Mucosa of gallbladder (tissue), 1 donor: ENCODE measurements around the gene CD47. TPM values are rescaled to one million over a fixed set of nuclear protein-coding genes. Genes with fewer than 3 reads are reported as not detected.

Experiments used
- DNase-seq: peaks from one replicate; pipeline ENCODE4 v3.0.0-alpha.2; 2020; ENCODE audit warnings: low spot score
- total RNA-seq: library from RNA; stranded (reverse); gene quantifications from one replicate; pipeline ENCODE4 v1.2.1, GENCODE V29; 2021
- donor health status: DM: no; HTN: no; CAD: no.

CD47 gene
- total RNA-seq, 1 donor from 2014 or later, result 96.4 TPM

GRCh38 chr3:108091498-108092250 lies 843 bp upstream of the CD47 start:
- DNase-seq, result no peak

GRCh38 chr3:108090049-108090700 lies 656 bp downstream of the CD47 start:
- peak; percentile 17 for DNase-seq

GRCh38 chr3:108089579-108089978 lies 1.3 kb downstream of the CD47 start:
- DNase-seq, result no peak

GRCh38 chr3:108088697-108089096 lies 2.1 kb downstream of the CD47 start:
- no peak for DNase-seq

DNA sequence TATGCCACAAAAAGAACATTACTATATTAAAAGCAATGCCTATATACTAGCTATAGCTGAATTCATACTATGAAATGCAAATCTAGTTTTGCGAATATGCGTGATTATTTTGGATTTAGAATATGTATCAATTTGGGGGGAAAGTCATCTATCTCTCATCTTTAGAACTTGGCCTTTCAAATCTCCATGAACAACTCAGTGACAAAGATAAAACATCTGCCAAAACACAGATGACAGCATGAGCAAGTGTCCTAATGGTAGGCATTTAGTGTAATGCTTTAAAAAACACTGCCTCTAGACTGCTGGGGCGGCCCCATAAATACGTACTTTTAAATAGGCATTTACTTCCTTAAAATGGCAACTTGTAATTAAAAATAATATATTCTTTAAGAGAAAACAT lies 2.7 kb downstream of the CD47 start:
- no peak for DNase-seq

DNA sequence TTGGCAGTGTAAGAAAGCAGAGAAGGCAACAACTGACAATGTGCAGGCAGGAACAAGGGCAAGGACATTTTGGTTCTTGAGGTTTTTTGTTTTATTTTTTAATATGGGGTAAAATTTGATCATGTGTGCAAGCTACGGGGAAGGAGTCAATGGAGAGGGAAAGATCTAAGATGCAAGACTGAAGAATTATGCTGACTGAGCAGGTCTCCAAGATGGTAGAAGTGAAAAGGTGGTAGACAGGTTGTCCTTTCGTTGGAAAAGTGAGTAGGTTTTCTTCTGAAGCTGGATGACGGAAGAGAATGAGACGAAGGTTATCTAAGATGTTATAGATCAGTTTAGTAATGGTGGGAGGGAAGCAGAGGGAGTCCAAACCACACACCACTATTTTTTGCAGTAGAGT lies 4.2 kb downstream of the CD47 start:
- DNase-seq, result no peak

DNA sequence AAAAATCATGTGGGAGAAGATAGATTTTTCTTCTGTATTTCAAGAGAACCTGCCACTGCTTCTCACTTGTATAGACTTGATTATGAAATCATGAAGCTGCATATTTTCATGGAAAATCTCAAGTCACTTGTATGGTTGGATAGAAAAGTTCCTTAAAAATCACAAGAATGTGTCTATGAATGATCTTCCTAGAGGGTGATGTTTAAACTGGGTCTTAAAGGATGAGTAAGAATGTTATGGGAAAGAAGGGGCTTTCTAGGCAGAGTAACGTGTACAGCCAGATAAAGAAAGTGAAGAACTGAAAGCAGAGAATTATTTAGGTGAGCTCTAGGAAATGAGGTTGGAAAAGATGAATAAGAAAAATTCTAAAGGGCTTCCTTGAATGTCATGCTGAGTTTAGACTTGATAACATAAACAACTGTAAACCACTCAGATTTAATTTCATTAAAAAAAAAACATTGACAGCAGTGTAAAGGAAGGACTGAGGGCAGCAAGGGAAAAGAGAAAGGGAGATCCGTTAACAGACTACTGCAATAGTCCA lies 5.0 kb downstream of the CD47 start:
- DNase-seq, result no peak

GRCh38 chr3:108085370-108085769 lies 5.5 kb downstream of the CD47 start:
- DNase-seq, result no peak

DNA sequence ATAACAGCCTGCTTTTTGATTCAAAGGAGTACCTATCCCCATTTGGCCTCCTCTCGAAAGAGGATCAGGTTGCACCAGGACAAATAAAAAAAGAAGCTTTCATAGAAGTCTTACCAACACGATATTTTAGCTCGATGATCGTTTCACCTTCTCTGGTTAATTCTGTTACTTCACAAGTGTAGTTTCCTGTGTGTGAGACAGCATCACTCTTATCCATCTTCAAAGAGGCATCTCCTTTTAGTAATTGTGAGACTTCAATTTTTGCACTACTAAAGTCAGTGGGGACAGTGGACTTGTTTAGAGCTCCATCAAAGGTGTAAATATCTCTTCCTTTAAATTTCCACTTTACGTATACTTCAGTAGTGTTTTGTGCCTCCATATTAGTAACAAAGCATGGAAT lies 11.0 kb downstream of the CD47 start:
- no peak for DNase-seq

- no peak for DNase-seq
These were observed 11.8 kb downstream of the CD47 start for GRCh38 chr3:108079043-108079442.

- DNase-seq, result no peak
These were observed 14.3 kb downstream of the CD47 start for GRCh38 chr3:108076564-108076963.

DNA sequence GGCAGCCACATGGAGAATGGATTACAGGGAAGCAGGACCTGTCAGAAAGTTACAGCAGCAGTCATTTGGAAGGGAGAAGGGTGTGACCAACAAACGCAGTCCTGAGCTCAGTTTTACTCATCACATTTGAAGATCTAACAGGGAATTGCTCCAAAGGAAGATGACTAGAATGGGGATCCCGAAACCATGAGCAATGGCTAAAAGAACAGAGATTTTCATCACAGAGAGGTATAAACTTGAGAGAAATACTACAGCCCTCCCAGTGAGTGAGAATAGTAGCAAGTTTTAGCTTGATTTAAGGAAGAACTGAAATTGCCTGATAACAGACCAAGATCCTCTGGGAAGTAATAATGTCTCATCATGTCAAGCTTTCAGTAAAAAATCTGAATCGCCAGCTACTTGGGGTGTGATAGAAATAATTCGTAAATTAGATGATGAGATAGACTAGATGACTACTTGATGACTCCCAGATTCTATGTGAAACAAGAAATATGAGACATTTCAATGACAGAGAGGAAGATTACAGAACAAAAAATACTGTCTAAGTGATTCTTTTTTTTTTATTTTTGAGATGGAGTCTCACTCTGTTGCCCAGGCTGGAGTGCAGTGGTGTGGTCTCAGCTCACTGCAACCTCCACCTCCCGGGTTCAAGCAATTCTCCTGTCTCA lies 16.9 kb downstream of the CD47 start:
- no peak for DNase-seq

- no peak for DNase-seq
These were observed 19.5 kb downstream of the CD47 start for GRCh38 chr3:108071368-108071767.

- DNase-seq, result no peak
These were observed 20.5 kb downstream of the CD47 start for GRCh38 chr3:108070356-108070755.

- no peak for DNase-seq
These were observed 23.1 kb downstream of the CD47 start for GRCh38 chr3:108067768-108068167.

DNA sequence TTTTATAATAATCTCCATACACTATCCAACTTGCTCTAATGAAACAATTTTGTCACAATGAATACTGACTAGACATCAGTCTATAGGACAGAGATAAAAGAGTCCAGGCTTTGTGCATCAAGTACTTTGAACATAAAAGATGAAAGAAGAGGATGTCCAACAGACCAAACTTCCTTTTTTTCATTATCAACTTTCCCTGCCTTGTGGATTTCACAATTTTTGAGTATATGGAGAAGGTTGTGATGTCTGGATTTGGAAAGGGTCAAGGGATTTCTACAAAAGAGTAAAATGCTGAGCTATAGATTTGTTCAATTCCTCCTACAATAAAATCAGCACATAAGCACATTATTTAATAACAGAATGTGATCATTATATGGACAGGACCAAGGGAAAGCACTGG lies 25.7 kb downstream of the CD47 start:
- no peak for DNase-seq

DNA sequence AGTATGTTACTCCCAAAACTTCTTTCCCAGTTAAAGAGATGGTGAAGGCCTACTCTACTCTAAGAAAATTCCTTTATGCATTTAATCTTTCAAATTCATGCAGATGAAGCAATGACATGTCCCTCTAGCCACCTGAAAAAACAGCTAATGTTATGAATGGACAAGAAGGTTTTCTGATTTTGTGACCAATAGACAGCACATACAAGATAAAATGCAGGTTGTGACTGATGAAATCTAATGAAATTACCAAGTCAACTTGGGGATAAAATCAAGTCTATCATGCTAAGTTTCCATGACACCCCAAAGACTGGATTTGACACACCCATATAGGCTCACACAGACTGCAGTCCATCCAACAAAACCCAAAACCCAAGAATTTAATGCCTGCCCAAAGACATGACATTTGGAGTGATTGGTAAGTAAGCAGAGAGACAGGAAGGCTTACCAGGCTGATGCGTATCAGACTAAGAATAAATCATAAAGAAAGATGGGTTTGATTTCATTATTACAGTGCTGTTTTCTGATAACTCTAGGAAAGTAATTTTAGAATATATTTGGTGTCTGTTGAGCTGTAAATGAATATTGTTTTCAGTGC lies 26.4 kb downstream of the CD47 start:
- no peak for DNase-seq

DNA sequence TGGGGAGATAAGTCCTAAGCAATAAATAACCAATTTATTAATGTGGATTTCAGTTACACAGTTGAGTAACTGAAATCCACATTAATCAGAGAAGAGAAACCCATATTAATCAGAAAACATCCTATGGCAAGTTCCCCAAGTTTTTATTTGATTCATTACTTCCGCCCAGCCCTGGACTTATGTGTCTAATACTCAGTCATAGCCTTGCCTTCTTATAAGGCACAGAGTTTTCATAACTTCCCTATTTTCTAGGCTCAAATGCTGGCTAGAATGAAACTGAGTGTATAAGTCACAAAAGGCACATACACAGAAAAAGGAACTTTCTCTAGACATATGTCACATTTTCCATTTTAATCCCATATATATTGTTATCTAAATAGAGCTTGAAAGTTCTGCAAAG lies 28.8 kb downstream of the CD47 start:
- DNase-seq, result no peak

DNA sequence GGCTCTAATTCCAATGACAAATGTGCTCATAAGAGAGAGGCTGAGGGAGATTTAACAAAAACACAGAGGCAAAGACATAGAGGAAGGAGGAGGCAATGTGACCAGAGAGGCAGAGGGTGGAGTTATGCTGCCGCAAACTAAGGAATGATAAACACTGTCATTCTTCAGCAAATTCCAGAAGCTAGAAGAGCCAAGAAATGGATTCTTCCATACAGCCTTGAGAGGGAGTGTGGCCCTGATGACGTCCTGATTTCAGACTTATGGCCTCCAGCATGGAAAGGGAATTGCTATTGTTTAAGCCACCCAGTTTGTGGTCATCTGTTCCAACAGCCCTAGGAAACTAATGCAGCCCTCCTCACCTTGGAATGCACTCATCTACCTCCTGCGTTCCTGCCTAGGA lies 30.5 kb downstream of the CD47 start:
- no peak for DNase-seq

GRCh38 chr3:108055931-108056330 lies 34.9 kb downstream of the CD47 start:
- no peak for DNase-seq

DNA sequence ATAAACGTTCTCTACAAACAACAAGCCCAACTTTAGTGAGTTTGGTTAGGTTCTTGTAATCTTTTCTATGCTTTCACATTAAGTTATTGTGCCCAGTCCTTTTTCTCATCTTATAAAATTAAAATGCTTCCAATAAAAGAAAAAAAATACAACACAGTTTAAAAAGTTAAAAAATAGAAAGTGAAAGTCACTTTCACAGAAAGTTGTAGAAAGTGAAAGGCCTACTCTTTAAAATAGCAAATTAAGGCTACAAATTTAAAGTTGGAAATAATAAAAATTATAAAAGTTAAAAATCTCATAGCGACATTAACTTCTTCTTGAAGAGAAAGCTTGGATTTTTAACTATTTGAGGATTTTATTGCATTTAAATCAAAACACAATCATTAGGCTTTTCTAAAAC lies 35.9 kb downstream of the CD47 start:
- DNase-seq, result no peak

GRCh38 chr3:108053483-108053882 lies 37.3 kb downstream of the CD47 start:
- no peak for DNase-seq
